ENCODE measurements around the gene GSTK1.

DNA sequence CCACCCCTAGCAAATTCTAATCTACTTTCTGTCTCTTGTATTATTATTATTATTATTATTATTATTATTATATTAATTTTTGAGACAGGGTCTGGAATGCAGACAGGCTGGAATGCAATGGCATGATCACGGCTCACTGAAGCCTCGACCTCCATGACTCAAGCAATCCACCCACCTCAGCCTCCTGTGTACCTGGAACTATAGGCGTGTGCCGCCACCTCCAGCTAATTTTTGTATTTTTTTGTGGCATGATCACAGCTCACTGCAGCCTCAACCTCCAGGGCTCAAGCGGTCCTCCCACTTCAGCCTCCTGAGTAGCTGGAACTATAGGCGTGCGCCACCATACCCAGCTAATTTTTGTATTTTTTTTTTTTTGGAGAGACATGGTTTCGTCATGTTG is 18.9 kb downstream of the GSTK1 start:
- TF ChIP-seq YY1 (IDR thresholded peaks at IDR 0.05; ENCODE audit: low read depth) (no peak), MAX (IDR thresholded peaks at IDR 0.05) (no peak), EP300 (IDR thresholded peaks at IDR 0.05; ENCODE audit: borderline replicate concordance) (no peak), TAF1 (IDR thresholded peaks at IDR 0.05; ENCODE audit: low read depth) (no peak), ZBTB7A (IDR thresholded peaks at IDR 0.05; ENCODE audit: low read depth) (no peak), CREB1 (IDR thresholded peaks at IDR 0.05; ENCODE audit: low read depth) (no peak), RAD21 (IDR thresholded peaks at IDR 0.05; ENCODE audit: low read depth) (no peak)
- TF ChIP-seq, protein P1, sequence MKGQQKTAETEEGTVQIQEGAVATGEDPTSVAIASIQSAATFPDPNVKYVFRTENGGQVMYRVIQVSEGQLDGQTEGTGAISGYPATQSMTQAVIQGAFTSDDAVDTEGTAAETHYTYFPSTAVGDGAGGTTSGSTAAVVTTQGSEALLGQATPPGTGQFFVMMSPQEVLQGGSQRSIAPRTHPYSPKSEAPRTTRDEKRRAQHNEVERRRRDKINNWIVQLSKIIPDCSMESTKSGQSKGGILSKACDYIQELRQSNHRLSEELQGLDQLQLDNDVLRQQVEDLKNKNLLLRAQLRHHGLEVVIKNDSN (IDR thresholded peaks at IDR 0.05), result no peak
- TF ChIP-seq, protein P2, sequence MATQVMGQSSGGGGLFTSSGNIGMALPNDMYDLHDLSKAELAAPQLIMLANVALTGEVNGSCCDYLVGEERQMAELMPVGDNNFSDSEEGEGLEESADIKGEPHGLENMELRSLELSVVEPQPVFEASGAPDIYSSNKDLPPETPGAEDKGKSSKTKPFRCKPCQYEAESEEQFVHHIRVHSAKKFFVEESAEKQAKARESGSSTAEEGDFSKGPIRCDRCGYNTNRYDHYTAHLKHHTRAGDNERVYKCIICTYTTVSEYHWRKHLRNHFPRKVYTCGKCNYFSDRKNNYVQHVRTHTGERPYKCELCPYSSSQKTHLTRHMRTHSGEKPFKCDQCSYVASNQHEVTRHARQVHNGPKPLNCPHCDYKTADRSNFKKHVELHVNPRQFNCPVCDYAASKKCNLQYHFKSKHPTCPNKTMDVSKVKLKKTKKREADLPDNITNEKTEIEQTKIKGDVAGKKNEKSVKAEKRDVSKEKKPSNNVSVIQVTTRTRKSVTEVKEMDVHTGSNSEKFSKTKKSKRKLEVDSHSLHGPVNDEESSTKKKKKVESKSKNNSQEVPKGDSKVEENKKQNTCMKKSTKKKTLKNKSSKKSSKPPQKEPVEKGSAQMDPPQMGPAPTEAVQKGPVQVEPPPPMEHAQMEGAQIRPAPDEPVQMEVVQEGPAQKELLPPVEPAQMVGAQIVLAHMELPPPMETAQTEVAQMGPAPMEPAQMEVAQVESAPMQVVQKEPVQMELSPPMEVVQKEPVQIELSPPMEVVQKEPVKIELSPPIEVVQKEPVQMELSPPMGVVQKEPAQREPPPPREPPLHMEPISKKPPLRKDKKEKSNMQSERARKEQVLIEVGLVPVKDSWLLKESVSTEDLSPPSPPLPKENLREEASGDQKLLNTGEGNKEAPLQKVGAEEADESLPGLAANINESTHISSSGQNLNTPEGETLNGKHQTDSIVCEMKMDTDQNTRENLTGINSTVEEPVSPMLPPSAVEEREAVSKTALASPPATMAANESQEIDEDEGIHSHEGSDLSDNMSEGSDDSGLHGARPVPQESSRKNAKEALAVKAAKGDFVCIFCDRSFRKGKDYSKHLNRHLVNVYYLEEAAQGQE (IDR thresholded peaks at IDR 0.05; ENCODE audit: low read depth), result no peak
